ENCODE results near the gene AGPAT3.

Gene AGPAT3

DNA sequence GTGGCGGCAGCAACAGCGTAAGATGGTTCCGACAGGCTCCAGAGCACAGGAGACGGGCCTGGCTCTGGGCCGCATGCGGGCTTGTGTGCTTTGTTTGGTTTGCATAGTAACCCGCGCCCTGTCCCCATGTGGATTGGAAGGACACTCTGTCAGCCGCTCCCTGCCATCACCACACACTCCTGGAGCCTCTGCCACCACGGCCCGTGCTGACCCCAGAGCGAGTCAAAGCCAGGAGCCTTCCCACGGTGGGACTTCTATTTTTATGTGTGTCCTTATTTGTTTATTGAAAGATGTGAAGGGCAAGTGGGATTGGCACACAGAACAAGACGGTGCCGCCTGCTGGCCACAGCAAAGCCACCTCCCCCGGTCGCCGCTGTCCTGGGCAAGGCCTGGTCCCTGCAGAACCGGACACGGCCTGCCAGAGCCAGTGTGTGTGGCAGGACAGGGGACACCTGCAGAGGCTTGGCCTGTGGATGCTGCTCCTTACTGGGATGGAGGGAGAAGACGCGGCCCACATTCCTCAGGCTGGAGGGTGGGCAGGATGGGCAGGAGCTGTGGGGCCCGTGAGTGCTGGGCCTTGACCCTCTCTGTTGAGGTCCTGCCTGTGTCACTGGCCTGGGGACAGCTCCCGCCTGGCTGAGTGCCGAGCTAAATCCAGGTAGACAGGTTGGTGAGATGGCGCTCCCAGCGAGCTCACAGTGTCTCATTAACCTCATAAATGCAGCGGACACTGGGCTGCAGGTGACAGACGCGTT, 64.4 kb downstream of the AGPAT3 start:
- Histone ChIP-seq H3K9me3 (ENCODE audit: control insufficient read depth in 1 of 2, low read length in 2 of 2) (no peaks in the 10 kb centered on the region), H3K27ac (ENCODE audit: low read depth, low read length) (no peak overlapping the region), H3K4me3 (ENCODE audit: low read depth in 1 of 2, low read length in 2 of 2) (no peak overlapping the region), H3K36me3 (ENCODE audit: control insufficient read depth in 1 of 2, insufficient read depth in 2 of 2, low read length in 2 of 2) (peaks cover 0 to 43% of the 10 kb centered on the region in 2 donors), H3K9ac (ENCODE audit: low read depth in 1 of 2, low read length in 2 of 2) (no peak overlapping the region), H3K4me1 (ENCODE audit: control insufficient read depth in 1 of 2, insufficient read depth in 2 of 2, low read length in 2 of 2) (peaks cover 14 to 19% of the 10 kb centered on the region in 2 donors), H3K27me3 (ENCODE audit: control insufficient read depth in 1 of 2, insufficient read depth in 2 of 2, low read length in 2 of 2) (no peaks in the 10 kb centered on the region)

DNA sequence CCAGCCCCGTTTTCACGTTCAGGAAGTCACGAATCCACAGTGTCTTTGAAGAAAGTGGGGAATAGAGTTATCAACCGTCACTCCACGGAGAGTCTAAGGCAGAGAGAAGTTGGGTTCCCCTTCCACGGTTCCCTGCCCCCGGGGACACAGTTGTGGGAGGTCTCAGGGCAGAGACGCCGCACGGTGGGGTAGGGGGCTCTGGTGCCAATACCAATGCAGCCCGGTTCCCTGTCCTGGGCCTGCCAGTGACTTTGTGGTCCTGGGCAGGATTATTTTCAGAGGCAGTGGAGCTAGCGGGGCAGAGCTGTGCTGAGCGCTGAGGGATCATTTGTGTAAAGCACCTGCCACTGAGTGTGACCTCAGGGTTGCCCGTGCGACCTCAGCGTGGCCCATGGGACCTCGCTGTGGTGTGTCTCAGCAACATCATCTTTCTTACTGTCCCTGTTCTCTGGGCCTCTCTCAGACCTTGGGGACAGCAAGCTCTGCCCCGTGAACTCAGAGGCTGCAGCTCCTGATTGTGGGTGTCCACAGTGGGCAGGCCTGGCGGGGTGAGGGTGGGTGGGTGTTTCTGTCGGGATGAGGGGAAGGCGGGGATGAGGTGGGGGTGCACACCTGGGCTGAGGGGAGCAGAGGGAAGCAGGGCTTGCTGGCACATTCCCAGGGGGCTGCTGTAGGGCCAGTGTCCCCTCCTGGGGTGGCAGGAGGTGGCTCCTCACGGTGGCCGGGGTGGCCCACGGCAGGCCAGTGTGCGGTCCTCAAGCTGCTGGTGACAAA, 65.2 kb downstream of the AGPAT3 start:
- Histone ChIP-seq H3K4me3 (ENCODE audit: low read depth in 1 of 2, low read length in 2 of 2) (no peak overlapping the region), H3K27me3 (ENCODE audit: control insufficient read depth in 1 of 2, insufficient read depth in 2 of 2, low read length in 2 of 2) (no peaks in the 10 kb centered on the region), H3K9me3 (ENCODE audit: control insufficient read depth in 1 of 2, low read length in 2 of 2) (no peaks in the 10 kb centered on the region), H3K9ac (ENCODE audit: low read depth in 1 of 2, low read length in 2 of 2) (no peak overlapping the region), H3K4me1 (ENCODE audit: control insufficient read depth in 1 of 2, insufficient read depth in 2 of 2, low read length in 2 of 2) (peaks cover 5 to 10% of the 10 kb centered on the region in 2 donors), H3K27ac (ENCODE audit: low read depth, low read length) (no peak overlapping the region), H3K36me3 (ENCODE audit: control insufficient read depth in 1 of 2, insufficient read depth in 2 of 2, low read length in 2 of 2) (peaks cover 0 to 52% of the 10 kb centered on the region in 2 donors)

DNA sequence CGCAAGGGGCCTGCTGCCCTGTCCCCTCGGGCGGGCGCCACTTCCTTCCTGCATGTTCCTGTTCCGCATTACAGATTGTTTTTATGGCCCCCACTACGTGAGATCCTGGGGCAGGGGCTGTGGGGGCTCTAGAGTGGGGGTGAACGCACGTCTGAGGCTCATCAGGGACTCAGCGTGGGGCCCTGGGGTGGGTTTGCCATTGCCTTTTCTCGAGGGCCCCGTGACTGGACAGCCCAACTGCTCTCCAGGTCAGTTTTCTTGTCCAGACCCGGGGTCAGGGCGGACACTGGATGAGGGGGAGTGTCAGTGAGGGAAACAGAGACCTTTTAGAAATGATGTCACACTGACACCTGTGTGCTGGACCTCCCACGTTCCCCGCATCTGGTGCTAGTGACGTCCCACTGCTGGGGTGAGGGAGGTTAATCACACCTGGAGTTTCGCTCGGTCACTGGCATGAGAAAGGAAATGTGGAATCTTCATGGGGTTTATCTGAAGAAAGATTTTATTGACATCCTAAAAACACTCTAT, 65.9 kb downstream of the AGPAT3 start:
- no peak overlapping the region for H3K4me3 ChIP-seq (ENCODE audit: low read depth in 1 of 2, low read length in 2 of 2)
- H3K4me1 ChIP-seq (ENCODE audit: control insufficient read depth in 1 of 2, insufficient read depth in 2 of 2, low read length in 2 of 2) = peaks cover 0 to 3% of the 10 kb centered on the region in 2 donors
- no peak overlapping the region for H3K9ac ChIP-seq (ENCODE audit: low read depth in 1 of 2, low read length in 2 of 2)
- H3K27ac ChIP-seq (ENCODE audit: low read depth, low read length) = no peak overlapping the region
- no peaks in the 10 kb centered on the region for H3K9me3 ChIP-seq (ENCODE audit: control insufficient read depth in 1 of 2, low read length in 2 of 2)
- no peaks in the 10 kb centered on the region for H3K27me3 ChIP-seq (ENCODE audit: control insufficient read depth in 1 of 2, insufficient read depth in 2 of 2, low read length in 2 of 2)
- peaks cover 0 to 54% of the 10 kb centered on the region in 2 donors for H3K36me3 ChIP-seq (ENCODE audit: control insufficient read depth in 1 of 2, insufficient read depth in 2 of 2, low read length in 2 of 2)

DNA sequence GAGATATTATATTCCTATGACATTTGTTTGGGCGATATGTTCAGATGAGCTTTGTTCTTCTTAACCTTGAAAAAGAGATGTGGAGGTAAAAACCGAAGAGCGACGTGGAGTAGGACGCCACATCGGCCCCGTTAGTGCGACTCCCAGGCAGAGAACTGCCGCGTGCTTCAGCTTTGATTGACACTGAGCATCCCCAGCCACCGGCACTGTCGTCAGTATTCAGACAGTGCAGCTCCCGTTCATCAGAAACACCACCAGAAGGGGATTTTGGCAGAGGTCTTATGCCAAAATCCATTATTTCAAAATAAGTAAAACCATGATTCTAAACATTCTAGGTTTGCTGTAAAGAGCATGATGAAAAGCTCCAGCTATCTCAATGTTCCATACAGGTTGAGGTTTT, 66.5 kb downstream of the AGPAT3 start:
- H3K4me1 ChIP-seq (ENCODE audit: control insufficient read depth in 1 of 2, insufficient read depth in 2 of 2, low read length in 2 of 2) = no peaks in the 10 kb centered on the region
- H3K9ac ChIP-seq (ENCODE audit: low read depth in 1 of 2, low read length in 2 of 2) = no peak overlapping the region
- no peaks in the 10 kb centered on the region for H3K9me3 ChIP-seq (ENCODE audit: control insufficient read depth in 1 of 2, low read length in 2 of 2)
- no peak overlapping the region for H3K27ac ChIP-seq (ENCODE audit: low read depth, low read length)
- no peak overlapping the region for H3K4me3 ChIP-seq (ENCODE audit: low read depth in 1 of 2, low read length in 2 of 2)
- no peaks in the 10 kb centered on the region for H3K27me3 ChIP-seq (ENCODE audit: control insufficient read depth in 1 of 2, insufficient read depth in 2 of 2, low read length in 2 of 2)
- peaks cover 0 to 51% of the 10 kb centered on the region in 2 donors for H3K36me3 ChIP-seq (ENCODE audit: control insufficient read depth in 1 of 2, insufficient read depth in 2 of 2, low read length in 2 of 2)

DNA sequence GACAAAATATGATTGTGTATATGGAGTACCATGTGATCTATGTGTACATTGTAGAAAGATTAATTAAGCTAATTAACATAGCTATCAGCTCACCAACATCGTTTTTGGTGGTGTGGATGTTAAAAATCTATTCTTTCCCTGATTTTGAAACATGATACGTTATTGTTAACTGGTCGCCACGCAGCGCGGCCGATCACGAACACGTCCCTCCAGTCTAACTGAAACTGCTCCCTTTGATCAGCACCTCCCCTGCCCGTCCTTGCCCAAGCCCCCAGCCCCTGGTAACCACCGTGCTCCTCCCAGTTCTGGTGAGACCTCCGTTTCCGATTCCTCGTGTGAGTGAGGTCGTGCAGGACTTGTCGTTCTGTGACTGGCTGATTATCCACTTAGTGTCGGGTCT, 67.0 kb downstream of the AGPAT3 start:
- H3K9ac ChIP-seq (ENCODE audit: low read depth in 1 of 2, low read length in 2 of 2) = no peak overlapping the region
- H3K36me3 ChIP-seq (ENCODE audit: control insufficient read depth in 1 of 2, insufficient read depth in 2 of 2, low read length in 2 of 2) = peaks cover 0 to 51% of the 10 kb centered on the region in 2 donors
- no peak overlapping the region for H3K27ac ChIP-seq (ENCODE audit: low read depth, low read length)
- no peaks in the 10 kb centered on the region for H3K27me3 ChIP-seq (ENCODE audit: control insufficient read depth in 1 of 2, insufficient read depth in 2 of 2, low read length in 2 of 2)
- no peak overlapping the region for H3K4me3 ChIP-seq (ENCODE audit: low read depth in 1 of 2, low read length in 2 of 2)
- H3K4me1 ChIP-seq (ENCODE audit: control insufficient read depth in 1 of 2, insufficient read depth in 2 of 2, low read length in 2 of 2) = no peaks in the 10 kb centered on the region
- no peaks in the 10 kb centered on the region for H3K9me3 ChIP-seq (ENCODE audit: control insufficient read depth in 1 of 2, low read length in 2 of 2)

DNA sequence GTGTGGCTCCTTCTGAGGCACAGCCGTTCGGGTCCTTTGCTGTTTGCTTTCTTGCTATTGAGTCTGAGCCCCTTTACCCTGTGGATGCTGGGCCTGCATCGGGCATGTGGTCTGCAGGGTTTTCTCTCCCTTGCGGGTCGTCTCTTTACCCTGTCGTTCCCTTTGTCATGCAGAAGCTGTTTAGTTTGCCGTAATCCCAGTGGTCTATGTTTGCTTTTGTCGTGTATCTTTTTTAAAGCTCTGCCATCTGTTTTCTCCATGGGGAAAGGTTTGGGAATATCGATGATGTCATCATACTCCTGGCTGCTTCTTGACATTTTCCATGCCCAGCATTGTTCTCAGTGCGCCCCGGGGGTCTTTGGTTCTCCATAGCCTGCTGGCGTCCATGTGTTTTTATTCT, 68.2 kb downstream of the AGPAT3 start:
- Histone ChIP-seq H3K4me1 (ENCODE audit: control insufficient read depth in 1 of 2, insufficient read depth in 2 of 2, low read length in 2 of 2) (no peaks in the 10 kb centered on the region), H3K27ac (ENCODE audit: low read depth, low read length) (no peak overlapping the region), H3K27me3 (ENCODE audit: control insufficient read depth in 1 of 2, insufficient read depth in 2 of 2, low read length in 2 of 2) (no peaks in the 10 kb centered on the region), H3K4me3 (ENCODE audit: low read depth in 1 of 2, low read length in 2 of 2) (no peak overlapping the region), H3K36me3 (ENCODE audit: control insufficient read depth in 1 of 2, insufficient read depth in 2 of 2, low read length in 2 of 2) (peaks cover 0 to 42% of the 10 kb centered on the region in 2 donors), H3K9me3 (ENCODE audit: control insufficient read depth in 1 of 2, low read length in 2 of 2) (no peaks in the 10 kb centered on the region), H3K9ac (ENCODE audit: low read depth in 1 of 2, low read length in 2 of 2) (no peak overlapping the region)

DNA sequence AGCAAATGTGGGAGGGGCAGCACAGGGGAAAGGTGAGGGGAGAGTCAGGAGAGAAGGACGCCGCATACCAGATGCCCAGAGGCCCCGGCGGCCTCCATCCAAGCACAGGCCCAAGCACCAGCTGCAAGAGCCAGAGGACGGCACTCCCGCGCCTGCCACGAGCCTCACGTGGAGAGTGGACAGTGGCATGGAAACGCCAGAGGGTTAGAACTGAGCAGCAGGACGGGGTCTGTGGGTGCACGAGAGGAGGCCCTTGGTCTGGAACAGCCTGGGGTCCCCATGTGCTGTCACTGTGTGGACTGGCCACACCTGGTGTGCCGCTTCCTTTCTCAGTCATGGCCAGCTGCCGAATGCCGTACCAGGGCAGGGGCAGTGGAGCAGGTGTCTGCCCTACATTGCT, 68.7 kb downstream of the AGPAT3 start:
- Histone ChIP-seq H3K27ac (ENCODE audit: low read depth, low read length) (no peak overlapping the region), H3K4me1 (ENCODE audit: control insufficient read depth in 1 of 2, insufficient read depth in 2 of 2, low read length in 2 of 2) (peaks cover 0 to 3% of the 10 kb centered on the region in 2 donors), H3K9me3 (ENCODE audit: control insufficient read depth in 1 of 2, low read length in 2 of 2) (no peaks in the 10 kb centered on the region), H3K9ac (ENCODE audit: low read depth in 1 of 2, low read length in 2 of 2) (no peak overlapping the region), H3K36me3 (ENCODE audit: control insufficient read depth in 1 of 2, insufficient read depth in 2 of 2, low read length in 2 of 2) (peaks cover 0 to 37% of the 10 kb centered on the region in 2 donors), H3K4me3 (ENCODE audit: low read depth in 1 of 2, low read length in 2 of 2) (no peak overlapping the region), H3K27me3 (ENCODE audit: control insufficient read depth in 1 of 2, insufficient read depth in 2 of 2, low read length in 2 of 2) (no peaks in the 10 kb centered on the region)

DNA sequence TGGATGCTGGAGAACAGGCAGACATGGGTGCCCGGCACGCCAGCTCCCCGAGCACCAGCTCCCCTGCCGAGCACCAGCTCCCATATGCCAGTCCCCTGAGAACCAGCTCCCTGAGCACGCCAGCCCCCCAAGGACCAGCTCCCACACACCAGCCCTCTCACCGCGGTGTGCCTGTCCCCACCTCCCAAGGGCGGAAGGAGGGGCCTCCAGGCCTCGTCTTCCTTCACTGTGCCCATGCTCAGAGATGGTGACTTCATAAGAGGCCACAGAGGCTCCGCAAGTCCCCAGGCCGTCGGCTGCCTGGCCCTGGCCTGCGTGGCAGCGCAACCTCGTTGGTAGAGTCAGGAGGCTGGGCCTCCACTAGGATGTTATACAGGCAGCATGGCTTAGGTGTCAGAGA, 69.1 kb downstream of the AGPAT3 start:
- no peak overlapping the region for H3K4me3 ChIP-seq (ENCODE audit: low read depth in 1 of 2, low read length in 2 of 2)
- H3K9ac ChIP-seq (ENCODE audit: low read depth in 1 of 2, low read length in 2 of 2) = no peak overlapping the region
- H3K9me3 ChIP-seq (ENCODE audit: control insufficient read depth in 1 of 2, low read length in 2 of 2) = no peaks in the 10 kb centered on the region
- H3K36me3 ChIP-seq (ENCODE audit: control insufficient read depth in 1 of 2, insufficient read depth in 2 of 2, low read length in 2 of 2) = peaks cover 0 to 34% of the 10 kb centered on the region in 2 donors
- H3K27ac ChIP-seq (ENCODE audit: low read depth, low read length) = no peak overlapping the region
- H3K4me1 ChIP-seq (ENCODE audit: control insufficient read depth in 1 of 2, insufficient read depth in 2 of 2, low read length in 2 of 2) = peaks cover 0 to 7% of the 10 kb centered on the region in 2 donors
- no peaks in the 10 kb centered on the region for H3K27me3 ChIP-seq (ENCODE audit: control insufficient read depth in 1 of 2, insufficient read depth in 2 of 2, low read length in 2 of 2)

DNA sequence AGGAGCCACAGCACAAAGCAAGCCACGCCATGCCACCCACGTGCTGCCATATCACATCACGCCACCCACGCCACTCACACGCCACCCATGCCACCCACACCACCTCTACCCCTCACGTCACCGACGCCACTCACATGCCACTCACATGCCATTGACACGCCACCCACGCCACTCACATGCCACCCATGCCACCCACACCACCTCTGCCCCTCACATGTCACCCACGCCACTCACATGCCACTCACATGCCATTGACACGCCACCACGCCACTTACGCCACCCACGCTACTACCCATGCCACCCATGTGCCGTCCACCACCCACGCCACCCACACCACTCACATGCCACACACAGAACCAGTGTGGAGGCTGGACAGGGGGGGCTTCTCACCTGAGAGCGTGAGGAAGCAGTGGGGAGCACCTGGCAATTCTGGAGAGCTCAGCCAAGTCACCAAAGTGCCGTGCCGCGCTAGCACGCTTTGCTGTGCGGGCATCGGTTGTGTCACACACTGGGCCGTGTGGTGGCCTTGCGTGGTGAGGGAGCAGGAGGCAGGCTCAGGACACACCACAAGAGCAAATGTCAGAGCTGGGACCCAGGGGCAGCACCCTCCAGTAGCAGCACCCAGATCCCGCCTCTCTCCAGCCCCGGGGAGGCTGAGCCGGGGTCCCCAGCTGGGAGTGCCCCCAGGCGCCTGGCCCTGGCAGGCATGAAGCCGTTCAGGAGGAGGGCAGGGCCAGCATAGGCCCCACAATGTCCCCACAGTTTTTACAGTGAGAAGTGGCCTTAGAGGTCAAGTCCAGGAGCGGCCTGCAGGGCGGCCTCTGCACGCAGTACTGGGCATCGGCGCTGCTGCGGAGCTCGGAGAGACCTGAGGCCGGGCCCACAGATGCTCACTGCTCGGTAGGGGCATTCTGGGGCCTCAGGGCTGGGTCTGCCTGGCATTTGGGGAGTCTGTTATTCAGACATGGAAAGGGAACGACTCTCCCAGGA, 70.0 kb downstream of the AGPAT3 start:
- peaks cover 0 to 28% of the 10 kb centered on the region in 2 donors for H3K36me3 ChIP-seq (ENCODE audit: control insufficient read depth in 1 of 2, insufficient read depth in 2 of 2, low read length in 2 of 2)
- H3K27me3 ChIP-seq (ENCODE audit: control insufficient read depth in 1 of 2, insufficient read depth in 2 of 2, low read length in 2 of 2) = no peaks in the 10 kb centered on the region
- no peak overlapping the region for H3K4me3 ChIP-seq (ENCODE audit: low read depth in 1 of 2, low read length in 2 of 2)
- H3K9me3 ChIP-seq (ENCODE audit: control insufficient read depth in 1 of 2, low read length in 2 of 2) = no peaks in the 10 kb centered on the region
- H3K27ac ChIP-seq (ENCODE audit: low read depth, low read length) = no peak overlapping the region
- H3K4me1 ChIP-seq (ENCODE audit: control insufficient read depth in 1 of 2, insufficient read depth in 2 of 2, low read length in 2 of 2) = peaks cover 8 to 16% of the 10 kb centered on the region in 2 donors
- H3K9ac ChIP-seq (ENCODE audit: low read depth in 1 of 2, low read length in 2 of 2) = no peak overlapping the region
